ENCODE data around the gene MMP24.
"Not testable (repeated sequence)": the region's sequence is repeated elsewhere in the genome, so short reads cannot be mapped to it uniquely, and the experiment has no call there.

Gene MMP24

DNA sequence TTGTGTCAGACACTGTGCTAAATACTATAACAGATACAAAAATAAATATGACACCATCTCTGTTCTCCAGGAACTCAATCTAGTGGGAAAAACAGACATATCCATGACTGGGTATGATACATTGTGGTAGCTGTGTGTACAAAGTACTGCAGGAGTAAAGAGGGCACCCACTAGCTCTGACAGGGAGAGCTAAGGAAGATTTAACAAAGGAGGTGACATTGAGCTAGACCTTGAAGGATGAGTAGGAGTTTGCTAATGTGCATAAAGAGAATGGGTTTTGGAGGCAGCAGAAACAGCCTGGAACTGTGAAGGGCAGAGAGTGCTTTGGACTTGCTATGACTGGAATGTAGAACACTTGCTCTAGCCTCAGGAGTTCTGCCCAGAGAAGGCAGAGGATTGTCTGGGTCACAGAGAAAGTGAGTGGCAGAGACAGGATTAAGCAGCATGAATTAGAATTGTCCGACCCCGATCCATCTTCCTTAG, 14.4 kb downstream of the MMP24 start:
- DNase-seq (ENCODE audit: low spot score), result no peak
- TF ChIP-seq, protein P1, sequence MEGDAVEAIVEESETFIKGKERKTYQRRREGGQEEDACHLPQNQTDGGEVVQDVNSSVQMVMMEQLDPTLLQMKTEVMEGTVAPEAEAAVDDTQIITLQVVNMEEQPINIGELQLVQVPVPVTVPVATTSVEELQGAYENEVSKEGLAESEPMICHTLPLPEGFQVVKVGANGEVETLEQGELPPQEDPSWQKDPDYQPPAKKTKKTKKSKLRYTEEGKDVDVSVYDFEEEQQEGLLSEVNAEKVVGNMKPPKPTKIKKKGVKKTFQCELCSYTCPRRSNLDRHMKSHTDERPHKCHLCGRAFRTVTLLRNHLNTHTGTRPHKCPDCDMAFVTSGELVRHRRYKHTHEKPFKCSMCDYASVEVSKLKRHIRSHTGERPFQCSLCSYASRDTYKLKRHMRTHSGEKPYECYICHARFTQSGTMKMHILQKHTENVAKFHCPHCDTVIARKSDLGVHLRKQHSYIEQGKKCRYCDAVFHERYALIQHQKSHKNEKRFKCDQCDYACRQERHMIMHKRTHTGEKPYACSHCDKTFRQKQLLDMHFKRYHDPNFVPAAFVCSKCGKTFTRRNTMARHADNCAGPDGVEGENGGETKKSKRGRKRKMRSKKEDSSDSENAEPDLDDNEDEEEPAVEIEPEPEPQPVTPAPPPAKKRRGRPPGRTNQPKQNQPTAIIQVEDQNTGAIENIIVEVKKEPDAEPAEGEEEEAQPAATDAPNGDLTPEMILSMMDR (IDR thresholded peaks at IDR 0.05; ENCODE audit: extremely low read depth, missing control alignments), result no peak

- no peak for DNase-seq (ENCODE audit: low spot score)
- TF ChIP-seq, protein P1 (IDR thresholded peaks at IDR 0.05; ENCODE audit: extremely low read depth, missing control alignments), result no peak
Measured at GRCh38 chr20:35243317-35243716, 16.8 kb downstream of the MMP24 start.

- TF ChIP-seq, protein P1 (IDR thresholded peaks at IDR 0.05; ENCODE audit: extremely low read depth, missing control alignments), result no peak
- no peak for DNase-seq (ENCODE audit: low spot score)
Measured at GRCh38 chr20:35243986-35244385, 17.5 kb downstream of the MMP24 start.

- DNase-seq (ENCODE audit: low spot score), result no peak
- TF ChIP-seq, protein P1 (IDR thresholded peaks at IDR 0.05; ENCODE audit: extremely low read depth, missing control alignments), result no peak
Measured at GRCh38 chr20:35246723-35247122, 20.2 kb downstream of the MMP24 start.

GRCh38 chr20:35248641-35249475, 22.4 kb downstream of the MMP24 start:
- no peak for DNase-seq (ENCODE audit: low spot score)
- TF ChIP-seq, protein P1 (IDR thresholded peaks at IDR 0.05; ENCODE audit: extremely low read depth, missing control alignments), result no peak

DNA sequence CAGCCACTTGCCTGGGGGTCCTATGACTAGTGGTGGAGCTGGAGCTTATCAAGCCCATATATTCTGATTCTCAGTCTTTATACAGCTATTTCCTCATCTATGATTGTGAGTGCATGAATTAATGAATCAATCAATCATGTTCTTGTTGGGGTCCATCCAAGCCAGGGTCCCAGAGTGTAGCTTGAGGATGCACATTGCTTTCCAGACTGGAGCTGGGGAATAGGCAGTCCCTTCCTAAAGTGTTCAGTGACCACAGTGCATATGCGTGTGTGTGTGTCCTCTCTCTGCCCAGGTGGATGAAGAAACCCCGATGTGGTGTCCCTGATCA, 25.1 kb downstream of the MMP24 start:
- TF ChIP-seq, protein P1 (IDR thresholded peaks at IDR 0.05; ENCODE audit: extremely low read depth, missing control alignments), result no peak
- no peak for DNase-seq (ENCODE audit: low spot score)

- TF ChIP-seq, protein P1 (IDR thresholded peaks at IDR 0.05; ENCODE audit: extremely low read depth, missing control alignments), result no peak
- DNase-seq (ENCODE audit: low spot score), result no peak
Measured at GRCh38 chr20:35252037-35252461, 25.6 kb downstream of the MMP24 start.

DNA sequence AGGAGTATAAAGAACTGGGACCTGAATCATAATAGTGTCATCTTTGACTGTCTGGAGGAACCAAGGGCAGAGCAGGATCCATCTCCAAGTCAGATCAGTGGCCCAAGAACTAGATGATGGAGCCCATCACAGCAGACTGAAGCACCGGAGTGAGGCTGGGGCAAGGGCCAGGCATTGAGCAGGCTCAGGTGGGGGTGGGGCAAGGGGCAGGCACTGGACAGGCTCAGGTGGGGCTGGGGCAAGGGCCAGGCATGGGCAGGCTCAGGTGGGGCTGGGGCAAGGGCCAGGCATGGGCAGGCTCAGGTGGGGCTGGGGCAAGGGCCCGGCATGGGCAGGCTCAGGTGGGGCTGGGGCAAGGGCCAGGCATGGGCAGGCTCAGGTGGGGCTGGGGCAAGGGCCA, 26.1 kb downstream of the MMP24 start:
- DNase-seq (ENCODE audit: low spot score), result not testable (repeated sequence)
